ENCODE measurements around the gene MCC. TPM values are rescaled to one million over a fixed set of nuclear protein-coding genes. Genes with fewer than 3 reads are reported as not detected.
A peak's percentile ranks its signal among the peaks of the same experiment; 100 is the strongest.

The MCC gene
- total RNA-seq, 1 donor from 2014 or later, result 26.9 TPM

- FAIRE-seq, result no peak
- peaks cover 34% of the 10 kb centered on the region for H3K4me1 ChIP-seq (ENCODE audit: insufficient read depth, low read length)
- no peak for DNase-seq (ENCODE audit: low read depth)
- Mint-ChIP-seq H3K9me3 (ENCODE audit: unreplicated experiment) (peaks cover 2% of the 10 kb centered on the region), H3K27me3 (ENCODE audit: low read depth, unreplicated experiment) (no peaks in the 10 kb centered on the region), H3K36me3 (ENCODE audit: low read depth, unreplicated experiment) (no peaks in the 10 kb centered on the region), H3K27ac (ENCODE audit: unreplicated experiment) (peak overlapping the region; percentile 23), H3K4me3 (ENCODE audit: unreplicated experiment) (no peak overlapping the region), H3K4me1 (ENCODE audit: low read depth, unreplicated experiment) (peaks cover 61% of the 10 kb centered on the region)
- no peaks in the 10 kb centered on the region for H3K36me3 ChIP-seq (ENCODE audit: insufficient read depth, low read length)
- H3K9ac ChIP-seq (ENCODE audit: low read length), result no peak overlapping the region
- peaks cover 43% of the 10 kb centered on the region for H3K79me2 ChIP-seq (ENCODE audit: insufficient read depth, low read length)
- H3K9me3 ChIP-seq (ENCODE audit: insufficient read depth, low read depth, low read length), result no peaks in the 10 kb centered on the region
- no peaks in the 10 kb centered on the region for H3K27me3 ChIP-seq (ENCODE audit: insufficient read depth, low read length)
- peaks cover 8% of the 10 kb centered on the region for H4K20me1 ChIP-seq (ENCODE audit: insufficient read depth, low read length)
- no peak overlapping the region for H3K4me3 ChIP-seq (ENCODE audit: insufficient read depth, low read depth, low read length)
- no peak overlapping the region for H2AFZ ChIP-seq (ENCODE audit: low read depth, low read length)
- no peak overlapping the region for H3K4me2 ChIP-seq (ENCODE audit: low read length)
- TF ChIP-seq EZH2 (IDR thresholded peaks at IDR 0.05; ENCODE audit: insufficient read depth, low read length) (no peak), CTCF (IDR thresholded peaks at IDR 0.05; ENCODE audit: insufficient read depth, low read depth, low read length) (no peak)
- no peak overlapping the region for H3K27ac ChIP-seq (ENCODE audit: low read depth, low read length)
These were observed 218.9 kb downstream of the MCC start for GRCh38 chr5:113269023-113269997.

- Histone ChIP-seq H3K4me2 (ENCODE audit: low read length) (no peak overlapping the region), H3K9ac (ENCODE audit: low read length) (no peak overlapping the region), H3K9me3 (ENCODE audit: insufficient read depth, low read depth, low read length) (no peaks in the 10 kb centered on the region), H3K27ac (ENCODE audit: low read depth, low read length) (no peak overlapping the region), H3K79me2 (ENCODE audit: insufficient read depth, low read length) (peaks cover 34% of the 10 kb centered on the region), H3K27me3 (ENCODE audit: insufficient read depth, low read length) (no peaks in the 10 kb centered on the region), H3K4me1 (ENCODE audit: insufficient read depth, low read length) (peaks cover 34% of the 10 kb centered on the region), H3K4me3 (ENCODE audit: insufficient read depth, low read depth, low read length) (no peak overlapping the region), H2AFZ (ENCODE audit: low read depth, low read length) (no peak overlapping the region), H4K20me1 (ENCODE audit: insufficient read depth, low read length) (peaks cover 15% of the 10 kb centered on the region), H3K36me3 (ENCODE audit: insufficient read depth, low read length) (no peaks in the 10 kb centered on the region)
- H3K27ac Mint-ChIP-seq (ENCODE audit: unreplicated experiment), result no peak overlapping the region
- peaks cover 2% of the 10 kb centered on the region for H3K9me3 Mint-ChIP-seq (ENCODE audit: unreplicated experiment)
- no peak for DNase-seq (ENCODE audit: low read depth)
- H3K27me3 Mint-ChIP-seq (ENCODE audit: low read depth, unreplicated experiment), result no peaks in the 10 kb centered on the region
- peaks cover 58% of the 10 kb centered on the region for H3K4me1 Mint-ChIP-seq (ENCODE audit: low read depth, unreplicated experiment)
- no peak for FAIRE-seq
- H3K4me3 Mint-ChIP-seq (ENCODE audit: unreplicated experiment), result no peak overlapping the region
- TF ChIP-seq CTCF (IDR thresholded peaks at IDR 0.05; ENCODE audit: insufficient read depth, low read depth, low read length) (no peak), EZH2 (IDR thresholded peaks at IDR 0.05; ENCODE audit: insufficient read depth, low read length) (no peak)
- H3K36me3 Mint-ChIP-seq (ENCODE audit: low read depth, unreplicated experiment), result no peaks in the 10 kb centered on the region
These were observed 220.0 kb downstream of the MCC start for GRCh38 chr5:113268232-113268631.
